GM21515 (cell line): ENCODE results near the gene TAF3.

Experiments used
- ATAC-seq: cut with Tn5 transposase; IDR thresholded peaks from one replicate; pipeline ENCODE4 v1.9.1; 2021; ENCODE audit not compliant: unreplicated experiment

The TAF3 gene

DNA sequence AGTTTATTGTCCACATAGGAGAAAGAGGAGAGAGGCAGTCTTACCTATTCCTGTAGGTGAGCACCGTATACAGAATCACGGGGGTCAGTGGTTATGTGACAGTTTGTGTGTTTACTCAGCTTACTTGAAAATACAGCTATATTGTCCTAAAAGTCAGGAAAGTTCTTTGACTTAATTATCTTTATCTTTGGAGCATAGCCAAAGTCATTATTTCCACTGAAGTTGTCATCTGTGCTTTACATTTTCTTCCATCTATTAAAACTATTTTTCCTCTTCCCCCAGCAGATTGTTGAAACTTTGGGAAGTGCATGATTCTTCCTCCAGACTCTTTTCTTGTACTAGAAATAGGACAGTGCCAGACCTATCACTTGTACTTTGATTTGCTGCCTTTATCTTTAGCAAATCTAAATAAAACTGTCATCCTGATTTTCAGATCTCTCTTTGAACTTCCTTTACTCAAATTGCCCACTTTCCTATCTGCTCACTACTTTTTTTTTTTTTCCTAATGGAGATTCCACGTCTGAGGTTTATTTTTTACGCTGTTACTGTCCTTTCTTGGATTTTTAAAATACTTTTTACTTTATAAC, 58.3 kb downstream of the TAF3 start:
- ATAC-seq = no peak

DNA sequence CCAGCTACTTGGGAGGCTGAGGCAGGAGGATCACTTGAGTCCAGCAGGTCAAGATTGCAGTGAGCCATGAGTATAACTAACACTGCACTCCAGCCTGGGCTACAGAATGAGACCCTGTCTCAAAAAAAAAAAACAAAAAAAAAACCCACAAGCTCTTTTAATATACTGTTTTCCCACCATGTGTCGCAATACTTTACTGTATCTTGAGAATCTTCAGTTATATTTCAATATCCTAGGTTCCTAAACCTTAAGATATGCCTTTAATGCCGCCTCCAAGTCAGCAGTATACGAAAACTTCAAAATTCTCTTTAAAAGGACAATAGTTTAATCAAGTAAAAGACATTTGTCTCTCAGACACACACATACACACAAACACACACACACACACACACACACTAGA, 62.8 kb downstream of the TAF3 start:
- no peak for ATAC-seq

DNA sequence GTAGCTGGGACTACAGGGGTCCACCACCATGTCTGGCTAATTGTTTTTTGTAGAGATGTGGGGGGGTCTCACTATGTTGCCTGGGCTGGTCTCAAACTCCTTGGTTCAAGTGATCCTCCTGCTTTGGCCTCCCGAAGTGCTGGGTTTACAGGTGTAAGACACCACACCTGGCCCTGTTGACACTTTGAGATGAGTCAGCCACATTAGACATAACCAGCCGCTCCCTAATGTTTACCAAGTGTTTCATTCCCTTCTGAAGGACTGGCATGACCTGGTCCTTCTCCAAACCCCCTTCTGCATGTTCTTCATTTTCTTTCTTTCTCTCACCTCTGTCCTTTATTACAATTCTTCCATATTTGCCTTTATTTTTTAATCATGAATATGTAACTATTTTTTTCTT, 67.8 kb downstream of the TAF3 start:
- ATAC-seq = no peak

DNA sequence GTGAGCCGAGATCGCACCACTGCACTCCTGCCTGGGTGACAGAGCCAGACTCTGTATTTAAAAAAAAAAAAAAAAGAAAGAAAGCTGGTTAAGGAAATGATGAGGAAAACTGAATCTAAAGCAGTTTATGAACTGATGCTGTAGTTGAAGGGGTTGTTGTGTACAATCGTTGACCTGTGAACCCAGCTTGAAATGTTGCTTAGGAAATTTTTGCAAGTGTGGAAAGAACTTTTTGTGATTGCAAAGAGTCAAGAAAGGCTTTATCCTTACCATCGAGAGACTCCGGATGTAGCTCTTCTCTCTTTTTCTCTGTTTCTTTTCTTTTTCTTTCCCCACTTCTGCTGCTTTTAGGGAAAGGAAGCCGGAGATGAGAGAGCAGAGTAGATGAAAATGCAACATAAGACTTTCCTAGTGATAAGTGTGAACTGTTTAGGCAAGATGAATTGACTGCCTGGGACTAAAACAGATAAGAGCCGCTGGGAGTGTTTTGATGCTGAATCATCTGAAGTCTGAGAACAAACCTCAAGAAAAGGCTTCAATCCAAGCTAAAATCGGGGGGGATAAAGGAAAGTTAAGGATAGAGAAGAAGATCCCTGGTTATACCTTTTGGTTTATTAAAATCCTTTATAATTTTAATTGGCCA, 69.0 kb downstream of the TAF3 start:
- no peak for ATAC-seq

DNA sequence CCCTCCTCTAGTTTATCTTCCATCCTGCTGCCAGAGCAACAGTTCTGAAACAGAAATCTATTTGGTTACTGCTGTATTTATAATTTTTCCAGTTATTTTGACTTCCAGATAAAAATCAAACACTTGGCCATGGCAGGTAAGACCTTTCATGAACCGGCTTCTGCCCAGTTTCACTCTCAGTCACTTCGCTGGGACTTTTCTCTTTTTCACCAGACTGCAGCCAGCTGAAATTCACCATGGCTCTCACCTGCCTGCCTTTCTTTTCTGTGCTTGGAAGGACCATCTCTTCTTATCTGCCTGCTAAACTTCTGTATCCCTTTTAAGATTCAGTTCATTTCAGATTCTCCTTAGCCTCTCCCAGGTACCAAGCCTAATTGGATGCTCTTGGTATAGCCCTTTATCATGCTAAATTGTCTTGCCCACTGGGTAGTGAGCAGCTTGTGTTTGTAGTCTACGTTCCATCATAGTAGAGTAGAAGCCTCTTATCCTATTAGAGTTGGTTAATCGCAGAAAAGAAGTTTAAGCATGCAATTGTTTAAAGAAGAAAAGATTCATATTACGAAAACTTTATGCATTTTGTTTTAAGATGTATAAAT, 71.7 kb downstream of the TAF3 start:
- no peak for ATAC-seq

DNA sequence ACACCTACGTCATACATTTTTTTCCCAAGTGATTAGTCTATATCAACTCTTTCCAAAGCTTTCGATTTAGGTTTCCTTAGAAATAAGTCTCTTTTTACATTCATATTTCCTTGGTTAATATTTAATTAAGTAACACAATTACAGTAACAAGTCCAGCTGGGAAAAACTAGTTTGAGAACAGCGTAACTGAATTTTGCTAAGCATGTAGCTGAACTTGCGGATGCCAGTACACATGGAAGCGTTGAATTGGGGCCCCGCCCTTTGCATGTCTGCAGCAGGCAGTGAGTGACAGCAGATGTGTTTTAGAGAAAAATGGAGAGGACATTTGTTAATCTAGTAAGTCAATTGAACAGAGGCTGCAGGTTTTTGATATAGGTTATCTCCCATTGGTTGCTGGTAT, 72.5 kb downstream of the TAF3 start:
- ATAC-seq = no peak

DNA sequence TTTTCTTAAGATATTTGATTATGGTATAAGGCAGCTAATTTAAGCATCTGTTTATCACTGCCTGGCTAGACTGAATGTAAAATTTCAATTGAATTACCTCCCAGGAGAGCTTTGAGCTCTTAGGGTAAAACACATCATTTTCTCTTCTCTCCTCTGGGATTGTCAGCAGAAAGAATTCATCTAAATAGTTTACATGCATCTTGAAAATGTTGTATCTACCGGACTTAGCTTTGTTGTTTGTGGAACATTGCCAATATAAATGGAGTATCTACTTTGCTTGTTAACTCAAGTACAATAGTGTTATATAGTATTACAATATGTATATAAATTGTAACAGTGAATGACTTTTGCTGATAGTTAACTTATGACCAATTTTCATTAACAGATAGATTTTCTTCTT, 73.3 kb downstream of the TAF3 start:
- ATAC-seq = no peak

DNA sequence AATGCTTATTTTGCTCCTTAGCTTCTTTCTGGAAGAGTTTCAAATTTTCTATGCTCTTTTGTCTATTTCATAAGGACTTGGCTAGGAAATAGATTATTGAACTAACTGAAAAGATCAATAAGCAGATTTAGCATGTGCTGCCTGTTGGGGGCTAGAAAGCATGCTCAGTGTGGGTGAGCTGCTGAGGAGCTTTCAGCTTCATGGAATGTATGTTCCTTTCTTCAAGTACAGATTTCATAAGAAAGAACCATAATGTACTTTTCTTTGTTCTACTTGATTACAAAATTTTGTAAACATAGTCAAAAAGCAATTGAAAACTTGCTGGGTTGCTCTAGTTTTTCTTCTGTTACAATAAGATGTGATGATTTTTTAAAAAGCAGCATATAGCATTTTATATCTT, 73.8 kb downstream of the TAF3 start:
- ATAC-seq = no peak

DNA sequence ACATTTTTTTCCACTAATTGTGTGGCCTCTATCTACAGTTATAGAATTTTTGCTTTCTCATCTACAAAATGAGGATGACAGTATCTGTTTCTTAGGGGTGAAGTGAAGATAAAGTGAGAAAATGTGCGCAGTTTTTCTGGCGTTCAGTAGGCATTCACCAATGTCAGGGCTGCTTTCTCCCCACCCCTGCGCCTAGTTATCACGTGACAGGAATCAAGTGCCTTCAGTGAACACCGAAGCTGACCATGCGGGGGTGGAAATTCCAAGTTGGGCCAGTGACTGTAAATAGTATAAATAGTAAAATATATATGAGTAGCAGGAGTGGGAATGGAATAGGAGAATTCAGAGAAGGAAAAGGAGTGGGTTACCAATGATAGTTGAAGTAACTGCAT, 77.4 kb downstream of the TAF3 start:
- ATAC-seq = no peak

DNA sequence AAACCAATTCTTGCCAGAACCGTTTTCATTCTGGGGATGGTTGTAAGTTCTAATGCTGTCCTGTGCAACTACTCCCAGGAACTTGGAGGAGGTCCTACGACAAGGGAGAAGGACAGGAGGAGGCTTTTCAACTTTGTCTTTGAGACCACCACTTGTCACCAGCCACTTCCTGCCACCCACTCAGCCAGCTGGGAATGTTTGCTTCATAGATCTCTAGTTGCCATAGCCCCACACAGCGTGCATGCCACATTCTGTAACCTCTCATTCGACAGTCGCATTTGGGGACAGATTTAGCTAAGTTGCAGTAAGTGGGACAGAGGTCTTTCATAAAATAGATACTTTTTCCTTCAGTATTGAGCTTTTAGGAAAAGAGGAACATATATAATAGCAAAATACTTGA, 78.0 kb downstream of the TAF3 start:
- no peak for ATAC-seq

DNA sequence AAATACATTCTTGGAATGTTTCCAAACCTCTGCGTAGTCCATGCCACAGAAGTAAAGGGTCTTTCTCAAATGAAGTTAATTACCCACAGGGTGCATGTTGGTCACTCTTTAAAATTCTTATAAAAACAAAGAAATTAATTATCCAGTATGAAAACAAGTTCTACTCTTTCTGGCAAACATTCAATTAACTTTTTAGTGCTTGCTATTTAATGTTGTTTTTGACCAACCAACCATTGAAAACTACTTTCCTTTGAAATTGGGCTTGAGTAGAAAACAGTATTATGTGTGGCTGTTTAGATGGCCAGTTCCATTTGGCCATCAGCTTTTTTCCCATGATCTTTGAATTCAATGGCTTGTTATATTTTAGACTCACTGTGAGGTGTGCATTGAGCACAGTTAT, 83.0 kb downstream of the TAF3 start:
- no peak for ATAC-seq

DNA sequence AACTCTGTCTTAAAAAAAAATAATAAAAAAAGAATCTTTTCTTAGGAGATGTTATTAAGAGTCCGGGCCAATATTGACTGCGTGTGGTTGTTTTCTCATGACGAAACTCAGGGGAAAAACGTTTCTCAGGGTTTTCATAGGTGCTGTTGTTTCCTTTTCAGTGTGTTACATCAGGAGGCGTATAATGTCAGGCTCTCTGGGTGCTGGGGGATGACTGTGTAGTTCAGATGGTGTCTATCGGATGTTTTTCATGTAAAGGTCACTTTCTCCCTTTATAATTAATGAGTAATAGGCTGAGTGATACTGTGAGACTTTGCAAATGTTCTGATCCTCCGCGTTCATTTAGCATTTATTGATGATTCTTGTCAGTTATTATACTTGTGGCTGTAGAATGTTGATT, 84.1 kb downstream of the TAF3 start:
- no peak for ATAC-seq

DNA sequence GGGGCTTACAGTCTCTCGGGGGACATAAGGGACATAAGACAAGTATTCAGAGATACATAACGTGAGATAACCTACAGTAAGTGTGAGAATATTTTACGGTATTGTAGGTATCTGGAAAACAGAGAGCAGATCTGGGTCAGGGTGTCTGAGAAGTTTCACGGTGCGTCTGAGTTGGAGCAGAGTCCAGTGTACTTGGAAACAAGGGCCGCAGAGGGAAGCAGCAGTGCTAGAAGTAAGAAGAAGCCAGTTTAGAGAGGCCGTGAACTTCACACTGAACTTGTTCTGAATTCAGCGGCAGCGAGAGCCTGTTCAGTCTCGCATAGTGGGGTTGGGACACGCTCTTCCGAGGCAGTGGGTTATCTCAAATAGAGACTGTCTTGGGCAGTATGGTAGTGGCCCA, 85.5 kb downstream of the TAF3 start:
- ATAC-seq = no peak

DNA sequence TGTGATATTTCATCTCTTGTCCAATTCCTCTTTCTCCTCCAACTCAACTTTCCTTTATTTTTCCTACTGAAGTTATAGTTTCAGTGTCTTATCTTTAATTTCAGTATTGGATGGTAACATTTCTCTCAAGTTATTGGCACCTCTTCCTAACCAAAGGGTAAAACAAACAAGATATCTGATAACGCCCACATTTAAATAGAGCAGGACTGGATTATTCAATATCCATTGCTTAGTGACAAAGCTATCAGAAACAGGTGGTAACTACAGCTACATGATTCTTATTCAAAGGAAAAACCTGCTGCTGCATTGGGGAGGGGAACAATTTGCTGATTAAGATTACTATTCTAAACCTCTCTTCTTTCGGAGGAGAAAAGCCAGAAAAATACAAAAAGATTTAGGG, 87.8 kb downstream of the TAF3 start:
- no peak for ATAC-seq

DNA sequence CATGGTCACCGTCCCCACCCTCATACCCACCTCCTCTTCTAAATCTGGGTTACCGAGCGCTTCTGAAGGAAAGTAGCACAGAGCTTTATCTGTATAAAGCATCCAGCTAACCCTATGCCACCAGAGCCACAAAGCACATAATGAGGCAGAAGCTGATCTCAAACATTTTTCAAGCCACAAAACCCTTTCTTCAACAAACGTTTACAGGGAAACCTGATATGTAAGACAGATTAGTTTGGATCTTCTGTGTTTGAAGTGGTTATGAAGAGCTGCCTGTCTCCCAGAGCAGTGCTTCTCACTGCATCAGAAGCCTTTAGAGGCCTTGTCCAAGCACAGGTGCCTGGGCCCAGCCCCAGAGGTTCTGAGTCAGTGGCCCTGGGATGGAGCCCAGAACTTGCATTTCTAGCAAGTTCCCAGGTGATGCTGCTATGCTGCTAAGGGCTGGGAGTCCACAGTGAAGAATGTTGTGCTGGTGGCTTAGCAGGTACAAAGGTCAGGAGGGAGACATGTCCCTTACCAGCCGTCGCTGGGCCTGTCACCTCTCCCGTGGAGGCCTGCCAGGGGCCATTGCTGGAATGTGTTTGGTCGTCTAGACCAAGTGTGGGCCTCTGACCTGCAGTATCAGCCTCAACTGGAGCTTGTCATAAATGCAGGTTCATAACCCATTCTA, 90.4 kb downstream of the TAF3 start:
- no peak for ATAC-seq

DNA sequence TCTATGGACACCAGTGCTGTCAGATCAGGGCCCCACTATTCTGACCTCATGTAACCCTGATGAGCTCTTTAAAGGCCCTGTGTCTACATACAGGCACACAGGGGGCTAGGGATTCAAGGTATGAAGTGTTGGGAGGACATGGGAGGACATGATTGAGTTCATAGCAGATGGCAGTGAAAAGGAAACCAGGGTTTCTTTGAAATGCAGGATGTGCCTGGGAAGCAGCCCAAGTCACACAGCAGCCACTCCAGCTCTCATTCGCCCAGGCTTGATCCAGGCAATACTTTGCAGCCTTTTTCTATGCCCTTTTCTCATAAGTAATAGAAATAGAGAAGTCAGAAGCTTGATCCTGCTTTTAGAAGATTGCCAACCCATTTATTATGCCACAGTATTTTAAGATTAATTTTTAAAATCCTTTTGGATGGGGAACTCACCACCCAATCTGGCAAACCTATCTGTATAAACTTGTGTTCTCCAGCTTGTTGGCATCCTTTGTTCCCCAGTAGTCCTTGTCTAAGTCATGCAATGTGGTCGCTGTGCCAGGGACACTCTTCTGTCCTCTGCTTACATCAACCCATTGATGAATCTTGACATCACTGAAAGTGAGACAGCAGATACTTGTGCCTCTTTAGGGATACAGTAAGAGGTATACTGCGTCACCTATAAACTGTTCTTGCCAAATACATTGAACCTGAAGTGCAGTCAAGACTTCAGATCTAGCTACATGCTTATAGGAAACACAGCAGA, 95.0 kb downstream of the TAF3 start:
- ATAC-seq = no peak

DNA sequence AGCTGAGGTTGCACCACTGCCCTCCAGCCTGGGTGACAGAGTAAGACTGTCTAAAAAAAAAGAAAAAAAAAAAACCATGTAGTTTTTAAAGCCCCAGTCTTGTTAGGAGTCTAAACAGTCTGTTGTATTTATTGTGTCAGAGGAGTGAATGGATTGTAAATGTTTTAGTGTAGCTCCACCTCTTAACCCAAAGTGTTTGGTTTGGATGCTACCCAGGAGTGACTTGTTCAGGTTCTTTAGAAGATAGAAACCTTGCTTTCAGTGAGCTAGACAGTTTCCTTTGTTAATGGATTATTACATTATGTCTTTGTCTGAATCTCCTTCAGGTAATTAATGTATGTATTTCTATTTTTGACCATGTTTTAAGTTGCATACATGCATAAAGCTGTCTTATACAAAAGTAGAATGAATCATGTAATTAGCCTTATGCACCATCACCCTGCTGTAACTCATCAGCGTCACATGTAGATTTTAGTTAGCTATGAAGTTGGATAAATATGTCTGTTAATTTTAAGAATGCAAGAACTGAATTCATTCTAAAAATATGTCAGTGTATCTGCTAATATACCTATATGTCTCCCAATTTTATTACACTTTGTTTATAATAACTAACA, 97.7 kb downstream of the TAF3 start:
- no peak for ATAC-seq

DNA sequence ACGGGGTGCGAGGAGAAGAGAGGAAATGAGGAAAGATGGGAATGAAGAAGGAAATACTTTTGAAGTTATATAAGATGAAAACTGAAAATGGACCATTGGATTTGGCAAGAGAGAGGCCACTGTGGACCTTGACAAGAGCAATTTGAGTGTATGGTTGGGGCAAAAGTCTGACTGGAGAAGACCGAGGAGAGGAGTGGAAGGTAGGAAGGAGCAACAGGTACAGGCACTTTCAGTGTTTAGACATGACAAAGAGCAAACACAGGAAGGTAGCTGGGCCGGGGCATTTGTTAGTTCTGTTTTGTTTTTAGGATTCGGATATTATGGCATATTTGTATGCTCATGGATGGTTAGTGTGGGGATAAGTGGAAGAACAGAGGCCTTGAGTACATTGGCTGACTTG, 99.4 kb downstream of the TAF3 start:
- no peak for ATAC-seq

DNA sequence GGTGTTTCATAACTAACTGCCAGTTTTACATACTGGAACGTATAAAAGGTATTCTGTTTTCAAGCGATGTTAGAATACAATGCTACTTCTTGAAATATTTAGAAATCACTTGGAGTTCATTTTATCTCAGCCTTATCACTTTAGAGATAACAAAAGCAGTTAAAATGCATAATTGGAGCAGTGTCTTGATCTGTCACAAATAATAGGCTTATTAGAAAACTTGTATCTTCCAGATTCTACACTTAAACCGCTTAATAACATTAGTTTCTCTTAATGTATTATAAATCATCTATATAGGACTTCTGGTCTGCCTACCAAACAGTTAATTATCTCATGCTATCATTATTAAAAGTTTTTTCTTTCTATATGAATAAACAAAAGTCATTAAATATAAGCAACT, 104.4 kb downstream of the TAF3 start:
- no peak for ATAC-seq

DNA sequence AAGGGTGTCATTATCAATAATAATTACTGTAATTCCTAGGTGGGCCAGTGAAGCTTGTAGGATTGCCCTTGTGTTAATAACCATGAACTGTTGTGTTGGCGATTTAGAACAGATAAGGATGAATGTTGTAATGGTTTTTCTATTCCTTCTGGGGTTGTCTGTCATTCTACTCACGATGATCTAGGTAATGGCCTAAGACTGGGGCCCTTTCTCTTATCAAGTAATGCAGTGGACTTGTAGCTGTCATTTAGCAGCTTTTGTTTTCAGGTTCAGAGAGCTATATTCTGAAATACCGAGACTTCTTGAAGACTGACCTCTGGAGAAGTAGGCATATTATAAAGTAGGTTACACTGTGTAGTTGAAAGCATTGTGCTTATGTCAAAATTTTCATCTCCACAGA, 110.2 kb downstream of the TAF3 start:
- no peak for ATAC-seq

DNA sequence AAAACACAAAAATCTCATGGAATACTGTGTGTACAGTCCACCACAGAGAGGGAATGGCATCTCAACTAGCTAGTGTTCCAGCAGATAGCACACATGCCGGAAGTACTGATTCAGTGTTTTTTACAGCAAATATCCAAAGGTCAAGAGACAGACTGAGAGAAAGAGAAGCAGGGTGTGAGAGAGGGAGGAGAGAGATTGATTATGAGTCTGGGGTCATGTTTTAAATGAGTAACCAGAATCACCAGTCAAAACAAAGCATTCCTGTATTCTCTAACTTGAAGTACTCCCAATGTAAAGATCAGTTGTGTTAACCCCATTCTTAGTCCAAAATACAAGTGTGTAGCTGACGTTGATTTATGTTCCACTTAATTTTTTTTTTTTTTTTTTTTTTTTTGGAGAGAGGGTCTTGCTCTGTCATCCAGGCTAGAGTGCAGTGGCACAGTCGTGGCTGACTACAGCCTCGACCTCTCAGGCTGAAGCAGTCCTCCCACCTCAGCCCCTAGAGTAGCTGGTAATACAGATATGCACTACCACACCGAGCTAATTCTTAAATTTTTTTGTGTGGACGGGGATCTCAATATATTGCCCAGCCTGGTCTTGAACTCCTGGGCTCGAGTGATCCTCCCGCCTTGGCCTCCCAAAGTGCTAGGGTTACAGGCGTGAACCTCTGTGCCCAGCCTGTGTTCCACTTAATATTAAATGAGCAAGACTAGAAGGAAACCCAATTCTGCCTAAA, 114.2 kb downstream of the TAF3 start:
- no peak for ATAC-seq
